Activated gamma-delta T cell treated with Interleukin-2 at 50 U/mL for 16 hours (primary cell): ENCODE measurements around the gene ACP7.
"Not testable (repeated sequence)": the region's sequence is repeated elsewhere in the genome, so short reads cannot be mapped to it uniquely, and the experiment has no call there.

Source experiments
- DNase-seq: peaks from one replicate; pipeline ENCODE4 v3.0.0-alpha.2; 2020

The ACP7 gene

GRCh38 chr19:39083983-39084731, at the start of gene ACP7:
Gene ACP7 (plus strand): TSS chr19:39084368. CDS start chr19:39085270, 902 bp downstream.
- peak; percentile 29 for DNase-seq

GRCh38 chr19:39036581-39036980, 47.6 kb upstream of the ACP7 start:
- no peak for DNase-seq

- no peak for DNase-seq
These were observed 47.0 kb upstream of the ACP7 start for GRCh38 chr19:39037194-39037593.

GRCh38 chr19:39038098-39038497, 46.1 kb upstream of the ACP7 start:
- no peak for DNase-seq

- DNase-seq, result no peak
These were observed 38.7 kb upstream of the ACP7 start for GRCh38 chr19:39045506-39045905.

- no peak for DNase-seq
These were observed 37.9 kb upstream of the ACP7 start for GRCh38 chr19:39046037-39046821.

GRCh38 chr19:39047073-39047472, 37.1 kb upstream of the ACP7 start:
- no peak for DNase-seq

- peak; percentile 73 for DNase-seq
These were observed 31.9 kb upstream of the ACP7 start for GRCh38 chr19:39052243-39052746.

GRCh38 chr19:39052846-39053245, 31.3 kb upstream of the ACP7 start:
- no peak for DNase-seq

- DNase-seq, result no peak
These were observed 30.7 kb upstream of the ACP7 start for GRCh38 chr19:39053276-39054090.

GRCh38 chr19:39054091-39054470, 30.1 kb upstream of the ACP7 start:
- no peak for DNase-seq

GRCh38 chr19:39057615-39058014, 26.6 kb upstream of the ACP7 start:
- DNase-seq, result no peak

GRCh38 chr19:39059302-39059701, 24.9 kb upstream of the ACP7 start:
- no peak for DNase-seq

GRCh38 chr19:39060171-39060570, 24.0 kb upstream of the ACP7 start:
- no peak for DNase-seq

GRCh38 chr19:39064405-39064804, 19.8 kb upstream of the ACP7 start:
- no peak for DNase-seq

- no peak for DNase-seq
These were observed 18.2 kb upstream of the ACP7 start for GRCh38 chr19:39065928-39066327.

- DNase-seq, result no peak
These were observed 17.1 kb upstream of the ACP7 start for GRCh38 chr19:39067104-39067503.

- not testable (repeated sequence) for DNase-seq
These were observed 15.9 kb upstream of the ACP7 start for GRCh38 chr19:39068259-39068658.

- DNase-seq, result no peak
These were observed 13.3 kb upstream of the ACP7 start for GRCh38 chr19:39070888-39071287.

- no peak for DNase-seq
These were observed 9.9 kb upstream of the ACP7 start for GRCh38 chr19:39074205-39074692.

- no peak for DNase-seq
These were observed 9.2 kb upstream of the ACP7 start for GRCh38 chr19:39074942-39075341.

GRCh38 chr19:39077323-39077722, 6.8 kb upstream of the ACP7 start:
- no peak for DNase-seq
